ENCODE measurements around the gene P2RX4. TPM values are rescaled to one million over a fixed set of nuclear protein-coding genes. Genes with fewer than 3 reads are reported as not detected.

P2RX4 gene
- total and polyA plus RNA-seq, 9 of the 15 experiments (the other 6 are each of a cell fraction or from before 2014, with no cell fraction given): 6.6 to 21.5 (median 11.7) TPM

DNA sequence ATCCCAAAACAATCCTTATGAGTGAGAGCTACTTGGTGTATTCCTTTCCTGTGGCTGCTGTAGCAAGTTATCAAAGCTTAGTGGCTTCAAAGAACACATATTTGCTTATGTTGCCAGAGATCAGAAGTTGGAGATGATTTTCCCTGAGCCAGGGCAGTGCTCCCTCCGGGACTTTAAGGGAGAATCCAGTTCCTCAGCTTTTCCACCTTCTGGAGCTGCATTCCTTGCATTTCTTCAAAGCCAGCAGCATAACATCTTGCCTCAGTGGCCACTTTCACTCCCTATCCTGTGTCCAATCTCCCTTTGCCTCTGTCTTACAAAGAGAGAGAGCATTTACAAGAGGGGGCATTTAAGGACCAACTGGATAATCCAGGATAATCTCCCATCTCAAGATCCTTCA lies 43.6 kb upstream of the P2RX4 start (continued):
- TF ChIP-seq, protein P1, sequence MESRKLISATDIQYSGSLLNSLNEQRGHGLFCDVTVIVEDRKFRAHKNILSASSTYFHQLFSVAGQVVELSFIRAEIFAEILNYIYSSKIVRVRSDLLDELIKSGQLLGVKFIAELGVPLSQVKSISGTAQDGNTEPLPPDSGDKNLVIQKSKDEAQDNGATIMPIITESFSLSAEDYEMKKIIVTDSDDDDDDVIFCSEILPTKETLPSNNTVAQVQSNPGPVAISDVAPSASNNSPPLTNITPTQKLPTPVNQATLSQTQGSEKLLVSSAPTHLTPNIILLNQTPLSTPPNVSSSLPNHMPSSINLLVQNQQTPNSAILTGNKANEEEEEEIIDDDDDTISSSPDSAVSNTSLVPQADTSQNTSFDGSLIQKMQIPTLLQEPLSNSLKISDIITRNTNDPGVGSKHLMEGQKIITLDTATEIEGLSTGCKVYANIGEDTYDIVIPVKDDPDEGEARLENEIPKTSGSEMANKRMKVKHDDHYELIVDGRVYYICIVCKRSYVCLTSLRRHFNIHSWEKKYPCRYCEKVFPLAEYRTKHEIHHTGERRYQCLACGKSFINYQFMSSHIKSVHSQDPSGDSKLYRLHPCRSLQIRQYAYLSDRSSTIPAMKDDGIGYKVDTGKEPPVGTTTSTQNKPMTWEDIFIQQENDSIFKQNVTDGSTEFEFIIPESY (CRISPR knock-in tag; IDR thresholded peaks at IDR 0.05): no peak
- no peak for TF ChIP-seq MYC (IDR thresholded peaks at IDR 0.05; ENCODE audit: low read depth, low read length)
- TF ChIP-seq MYC (CRISPR knock-in tag; IDR thresholded peaks at IDR 0.05; ENCODE audit: borderline replicate concordance, low read depth): no peak
- TF ChIP-seq NFIC (IDR thresholded peaks at IDR 0.05): no peak

DNA sequence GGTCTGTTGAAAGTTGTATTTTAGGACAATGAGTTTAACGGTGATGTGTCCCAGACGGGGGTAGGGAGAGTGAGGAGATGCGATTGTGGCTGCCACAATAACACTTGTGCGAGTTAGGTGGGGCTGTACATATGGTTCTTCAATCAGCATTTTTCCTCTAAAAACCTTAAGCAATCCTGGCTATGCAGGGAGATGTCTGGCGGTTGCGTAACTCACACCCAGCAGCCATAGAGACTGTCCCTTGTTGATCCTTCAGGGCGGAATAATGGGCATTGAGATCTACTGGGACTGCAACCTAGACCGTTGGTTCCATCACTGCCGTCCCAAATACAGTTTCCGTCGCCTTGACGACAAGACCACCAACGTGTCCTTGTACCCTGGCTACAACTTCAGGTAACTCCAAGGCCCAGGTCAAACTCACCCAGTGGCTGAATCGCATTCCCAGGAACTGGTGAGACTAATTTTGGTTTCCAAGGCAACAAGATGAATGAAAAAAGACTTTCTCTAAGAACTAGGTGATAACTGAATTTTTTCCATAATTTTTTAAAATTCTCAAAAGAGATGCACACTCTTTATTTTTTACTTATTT lies 42.6 kb upstream of the P2RX4 start:
- Histone ChIP-seq H3K4me2 (ENCODE audit: insufficient read depth, low read length) (no peak overlapping the region), H3K4me1 (replicated peaks in 1 of 2; ENCODE audit: control insufficient read depth in 2 of 2, insufficient read depth in 2 of 2, low read length in 2 of 2) (peaks cover 2% of the 10 kb centered on the region in 2 experiments; a peak in 2 of 5 replicates), H3K9ac (ENCODE audit: insufficient read depth in 1 of 2, low read depth in 2 of 2, low read length in 2 of 2) (no peak overlapping the region), H3K9me3 (replicated peaks; ENCODE audit: control insufficient read depth, insufficient read depth, low read depth, low read length) (no peaks in the 10 kb centered on the region), H3K9me1 (ENCODE audit: control insufficient read depth, insufficient read depth, low read length) (no peaks in the 10 kb centered on the region), H3K27ac (ENCODE audit: extremely low read depth, low read depth, low read length) (no peak overlapping the region), H3K27me3 (ENCODE audit: control insufficient read depth in 2 of 2, insufficient read depth in 2 of 2, low read length in 2 of 2) (no peaks in the 10 kb centered on the region), H3K79me2 (ENCODE audit: control insufficient read depth, insufficient read depth, low read length) (no peaks in the 10 kb centered on the region), H4K20me1 (replicated peaks; ENCODE audit: control insufficient read depth, insufficient read depth, low read length) (no peaks in the 10 kb centered on the region), H2AFZ (ENCODE audit: low read depth, low read length) (no peak overlapping the region), H3K36me3 (ENCODE audit: control insufficient read depth, insufficient read depth, low read length) (no peaks in the 10 kb centered on the region), H3K4me3 (no peak overlapping the region)
- FAIRE-seq: no peak
- WGBS (ENCODE audit: insufficient coverage, low coverage, missing lambda C conversion rate): 52% methylated on average over 14 of the region's 14 CpGs
- intact Hi-C loops (cut with micrococcal nuclease) (no loop called here), in situ Hi-C loops (cut with MboI) (no loop called here)
- DNase-seq (ENCODE audit: extremely low read depth in 1 of 4, low spot score in 3 of 4): no peak
- ChIA-PET POLR2A (interaction anchor here (0.6 kb wide), 1 partner anchor 17 kb away, joined by 3 read pairs; no protein-coding TSS in a partner anchor), CTCF (ENCODE audit: low intra/inter-chr PET ratio) (interaction anchor here (0.7 kb wide), 1 partner anchor 400 kb away, joined by 4 read pairs; no protein-coding TSS in a partner anchor)
- TF ChIP-seq CEBPB (tag; IDR thresholded peaks at IDR 0.05): peak; percentile 95
- TF ChIP-seq HOXB6 (CRISPR knock-in tag; IDR thresholded peaks at IDR 0.05; ENCODE audit: borderline replicate concordance): no peak
- TF ChIP-seq RFX1 (IDR thresholded peaks at IDR 0.05): peak; percentile 56
- TF ChIP-seq GATA2 (CRISPR knock-in tag; IDR thresholded peaks at IDR 0.05): no peak
- TF ChIP-seq CEBPG (CRISPR knock-in tag; IDR thresholded peaks at IDR 0.05): peak; percentile 78
- TF ChIP-seq CEBPG (tag; conservative IDR thresholded peaks at IDR 0.05 in 1 of 2, IDR thresholded peaks at IDR 0.05 in 1 of 2): peak; percentile 66 to 83
- TF ChIP-seq SUPT5H (IDR thresholded peaks at IDR 0.05): no peak
- no peak for TF ChIP-seq SMARCB1 (IDR thresholded peaks at IDR 0.05; ENCODE audit: insufficient read length, low read depth)
- ATAC-seq: no peak
- BruUV-seq (replicated peaks): no TSS peak
